Activated CD4-positive, CD25-positive, alpha-beta regulatory T cell (primary cell): ENCODE data around the gene LCK.

Source experiments
- DNase-seq, 4 experiments: peaks; one replicate each; lab custom pipeline; 2025; lab: John Stamatoyannopoulos, UW

LCK gene

DNA sequence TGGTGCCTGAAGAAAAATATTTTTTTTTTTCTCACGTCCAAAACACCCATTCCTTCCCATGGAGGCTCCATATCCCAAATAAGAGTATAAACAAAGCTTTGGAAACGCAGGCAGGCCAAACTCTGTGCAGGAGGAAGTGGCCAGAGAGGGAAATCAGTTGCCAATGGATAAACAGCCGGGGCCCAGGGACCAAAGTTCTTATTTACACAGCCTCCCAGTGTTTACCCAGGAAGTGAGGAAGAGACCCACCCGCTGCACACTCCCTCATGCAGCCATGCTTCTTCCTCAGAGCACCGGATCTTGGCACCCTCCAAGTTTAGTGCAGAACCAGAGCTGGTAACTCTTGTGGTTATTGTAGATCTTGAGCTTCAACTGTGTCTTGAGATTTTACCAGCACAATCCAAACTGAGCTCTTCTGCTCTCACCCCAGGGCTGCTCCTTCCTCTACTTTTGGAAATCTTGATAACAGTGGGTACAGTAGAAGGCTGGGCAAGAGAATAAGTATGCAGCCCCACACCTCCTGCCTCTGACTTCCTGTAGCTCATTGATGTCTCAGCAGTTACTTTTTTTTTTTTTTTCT, 70.7 kb downstream of the LCK start:
- DNase-seq = no peak

DNA sequence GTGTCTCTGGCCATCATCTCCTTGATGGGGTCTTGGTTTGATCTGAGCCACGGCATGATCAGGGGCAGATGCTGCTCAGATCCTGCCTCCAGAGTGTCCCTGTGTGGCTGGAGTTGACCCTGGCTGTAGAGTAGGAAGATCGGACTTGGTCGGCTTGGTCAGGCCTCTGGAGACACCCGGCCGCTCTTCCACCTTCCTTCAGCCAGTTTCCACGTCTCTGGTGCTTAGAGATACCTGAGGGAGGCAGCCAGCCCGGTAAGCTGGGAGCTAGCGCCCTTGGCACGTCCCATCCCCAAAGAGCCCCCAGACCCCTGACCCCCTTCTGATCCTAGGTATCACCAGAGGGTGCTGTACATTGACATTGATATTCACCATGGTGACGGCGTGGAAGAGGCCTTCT, 76.1 kb downstream of the LCK start:
- DNase-seq = no peak

DNA sequence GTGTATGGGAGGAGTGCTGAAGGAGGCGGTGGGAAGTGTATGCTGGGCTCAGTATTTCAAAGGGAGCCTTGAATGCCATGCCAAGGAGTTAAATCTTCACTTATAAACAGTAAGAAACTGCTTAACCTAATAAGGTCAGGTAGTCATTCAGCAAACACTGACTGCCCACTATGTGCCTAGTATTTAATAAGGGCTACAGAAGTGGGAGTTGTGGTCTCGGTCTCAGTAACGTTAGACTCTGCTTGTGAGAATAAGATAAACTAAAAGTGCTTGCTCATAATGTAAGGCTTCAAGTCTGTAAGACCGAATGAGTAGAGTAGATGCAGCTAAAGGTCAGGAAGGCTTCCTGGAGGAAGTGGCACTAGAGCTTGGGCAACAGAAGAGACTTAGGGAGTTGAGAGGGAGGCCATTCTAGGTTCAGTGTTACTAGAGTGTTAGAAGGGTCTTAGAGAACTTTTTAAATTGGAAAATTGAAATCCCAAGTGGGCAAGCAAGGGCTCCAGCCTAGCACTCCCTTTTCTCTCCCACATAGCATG, 78.9 kb downstream of the LCK start:
- no peak for DNase-seq

DNA sequence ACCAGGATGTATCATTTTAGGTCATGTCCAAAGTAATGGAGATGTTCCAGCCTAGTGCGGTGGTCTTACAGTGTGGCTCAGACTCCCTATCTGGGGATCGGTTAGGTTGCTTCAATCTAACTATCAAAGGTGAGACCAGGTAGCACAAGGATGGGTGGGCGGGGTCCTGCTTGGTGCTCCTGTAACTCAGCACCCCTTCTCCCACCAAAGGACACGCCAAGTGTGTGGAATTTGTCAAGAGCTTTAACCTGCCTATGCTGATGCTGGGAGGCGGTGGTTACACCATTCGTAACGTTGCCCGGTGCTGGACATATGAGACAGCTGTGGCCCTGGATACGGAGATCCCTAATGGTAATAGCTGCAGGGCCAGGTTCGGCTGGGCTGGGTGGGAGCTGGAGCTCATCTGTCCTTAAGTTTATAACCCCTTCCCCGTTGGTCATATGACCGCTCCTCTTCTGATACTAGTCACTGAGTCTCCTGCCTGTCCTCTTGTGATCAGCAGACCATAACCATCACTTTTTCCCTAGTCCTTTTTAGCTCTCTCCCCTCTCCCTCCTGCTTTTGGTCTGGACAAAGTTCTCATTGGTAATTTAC, 79.6 kb downstream of the LCK start:
- DNase-seq = no peak

DNA sequence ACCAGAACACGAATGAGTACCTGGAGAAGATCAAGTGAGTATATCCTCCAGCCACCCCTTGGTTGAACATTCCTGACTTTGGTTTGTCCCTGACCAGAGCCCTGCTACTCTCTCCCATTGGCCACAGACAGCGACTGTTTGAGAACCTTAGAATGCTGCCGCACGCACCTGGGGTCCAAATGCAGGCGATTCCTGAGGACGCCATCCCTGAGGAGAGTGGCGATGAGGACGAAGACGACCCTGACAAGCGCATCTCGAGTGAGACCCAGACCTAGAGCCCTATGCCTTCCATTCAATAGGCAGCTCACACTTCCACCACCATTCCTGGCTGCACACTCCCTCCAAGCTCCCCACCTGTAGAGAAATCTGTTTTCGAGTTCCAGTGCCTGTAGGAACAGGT, 80.5 kb downstream of the LCK start:
- DNase-seq = no peak

DNA sequence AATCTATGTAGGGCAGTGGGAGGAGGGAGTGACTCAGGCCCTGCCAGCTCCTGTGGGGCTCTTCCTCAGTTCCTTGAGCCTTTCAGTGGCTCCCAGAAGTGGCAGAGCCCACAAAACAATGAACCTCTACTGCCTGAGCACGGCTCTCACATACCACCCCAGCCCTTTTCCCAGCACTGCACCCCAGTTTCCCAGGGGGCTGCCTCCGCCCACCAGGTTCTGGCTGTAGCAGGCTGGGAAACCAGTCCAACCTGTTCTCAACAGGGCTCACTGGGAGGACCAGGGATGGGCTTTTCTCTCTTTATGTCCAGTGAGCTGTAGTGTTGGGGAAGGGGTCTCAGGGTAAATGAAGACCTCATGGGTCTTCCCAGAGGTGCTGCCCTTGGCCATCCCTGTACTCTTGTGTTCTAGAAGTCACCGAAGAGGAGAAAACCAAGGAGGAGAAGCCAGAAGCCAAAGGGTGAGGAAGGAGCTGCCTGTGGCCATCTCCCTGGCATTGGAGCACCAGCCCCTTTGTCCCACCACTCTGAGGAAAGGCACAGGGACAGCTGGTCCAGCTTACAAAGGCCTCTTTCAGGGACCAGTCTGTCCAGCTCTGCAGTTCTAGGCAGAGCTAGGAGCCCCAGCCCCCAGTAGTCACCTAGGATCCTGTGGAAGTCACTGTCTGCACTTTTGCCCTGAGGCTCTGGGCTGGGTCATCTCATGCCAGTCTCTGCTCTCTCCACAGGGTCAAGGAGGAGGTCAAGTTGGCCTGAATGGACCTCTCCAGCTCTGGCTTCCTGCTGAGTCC, 81.4 kb downstream of the LCK start:
- DNase-seq = no peak

DNA sequence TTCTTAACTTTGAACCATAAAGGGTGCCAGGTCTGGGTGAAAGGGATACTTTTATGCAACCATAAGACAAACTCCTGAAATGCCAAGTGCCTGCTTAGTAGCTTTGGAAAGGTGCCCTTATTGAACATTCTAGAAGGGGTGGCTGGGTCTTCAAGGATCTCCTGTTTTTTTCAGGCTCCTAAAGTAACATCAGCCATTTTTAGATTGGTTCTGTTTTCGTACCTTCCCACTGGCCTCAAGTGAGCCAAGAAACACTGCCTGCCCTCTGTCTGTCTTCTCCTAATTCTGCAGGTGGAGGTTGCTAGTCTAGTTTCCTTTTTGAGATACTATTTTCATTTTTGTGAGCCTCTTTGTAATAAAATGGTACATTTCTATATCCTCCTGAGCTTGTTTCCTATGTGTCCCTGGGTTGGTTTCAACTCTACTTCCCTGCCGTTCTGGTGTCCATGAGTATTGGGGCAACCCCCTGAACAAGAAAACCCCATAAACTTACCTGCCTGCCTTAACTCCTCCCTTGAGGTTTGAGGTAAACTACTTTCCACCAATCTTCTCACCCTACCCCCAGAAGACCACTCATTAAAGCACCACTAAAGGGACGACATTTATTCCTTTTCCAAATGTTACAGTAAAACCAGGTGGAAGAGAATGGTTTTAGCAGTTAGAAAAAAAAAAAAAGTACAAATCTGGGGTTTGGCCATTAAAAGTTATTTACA, 82.3 kb downstream of the LCK start:
- DNase-seq = no peak

DNA sequence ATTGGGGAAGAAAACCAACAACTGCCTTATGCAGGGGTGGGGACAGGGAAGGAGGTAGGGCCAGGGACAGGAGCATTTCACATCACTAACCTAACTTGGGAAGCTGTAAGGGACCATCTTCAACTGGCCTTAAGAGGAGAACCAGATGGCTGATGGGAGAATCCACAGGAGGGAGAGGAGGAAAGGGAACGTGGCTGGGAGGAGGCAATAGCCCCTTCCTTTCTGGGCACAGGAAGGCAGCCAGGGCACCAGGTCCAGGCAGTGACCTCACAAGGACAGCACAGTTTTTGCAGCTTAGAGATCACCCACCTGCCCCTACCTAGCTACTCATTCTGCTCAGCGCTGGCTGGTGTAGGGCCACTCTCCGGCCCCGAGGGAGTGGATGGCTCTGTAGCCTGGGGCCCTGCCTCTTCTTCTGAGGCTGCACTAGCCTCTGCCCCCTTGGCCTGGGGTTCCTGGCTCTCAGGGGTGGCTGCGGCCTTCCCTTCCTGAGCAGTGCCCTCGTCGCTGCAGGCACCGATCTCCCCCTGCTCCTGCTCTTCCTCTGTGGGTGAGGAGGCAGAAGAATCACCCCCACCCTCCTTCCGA, 83.3 kb downstream of the LCK start:
- no peak for DNase-seq

DNA sequence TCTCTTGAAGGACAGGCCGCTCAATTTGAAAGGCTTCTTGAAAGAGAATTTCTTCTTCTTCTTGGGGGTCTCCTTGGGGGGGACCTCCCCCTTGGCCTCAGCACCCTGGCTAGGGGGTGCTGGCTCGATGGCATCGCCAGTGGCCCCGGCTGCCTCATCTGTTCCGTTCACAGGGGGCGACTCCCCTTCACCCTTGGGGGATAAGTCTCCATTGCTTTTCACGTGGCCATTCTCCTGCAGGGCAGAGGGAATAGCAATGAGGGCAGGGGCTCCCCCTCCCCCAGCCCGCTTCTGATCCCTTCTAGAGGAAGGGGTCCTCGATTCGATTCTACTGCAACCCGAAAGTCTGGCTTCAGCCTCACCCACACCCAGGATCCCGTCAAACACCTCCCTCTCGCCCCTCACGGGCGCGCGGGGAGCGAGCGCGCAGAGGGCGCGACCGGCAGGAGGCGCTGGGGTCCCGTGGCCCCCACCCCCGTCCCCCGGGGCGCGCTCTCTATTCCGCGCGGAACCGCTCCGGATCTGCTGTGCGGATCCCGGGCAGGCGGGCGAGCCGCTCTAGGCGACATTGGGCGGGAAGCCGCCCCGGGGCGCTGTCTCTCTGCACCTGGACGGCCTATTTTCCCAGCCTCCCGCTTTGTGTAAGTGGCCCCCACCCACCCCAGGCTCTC, 83.9 kb downstream of the LCK start:
- DNase-seq = peak; percentile 16 to 54 (median 36)

DNA sequence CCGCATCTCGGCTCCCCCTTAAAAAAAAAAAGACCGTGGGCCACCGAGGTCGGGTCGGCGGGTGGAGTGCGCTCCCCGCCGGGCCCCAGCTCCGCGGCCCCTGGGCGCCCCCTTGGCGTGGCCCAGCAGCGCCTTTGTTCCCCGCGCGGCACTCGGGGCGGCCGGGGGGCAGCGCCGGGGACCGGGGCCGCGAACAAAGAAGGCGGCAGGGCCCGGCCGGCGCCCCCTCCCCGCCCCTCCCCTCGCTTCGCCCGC, 84.4 kb downstream of the LCK start:
- no peak for DNase-seq
